IPS-18c (cell line): ENCODE measurements around the gene SLC6A3.
"Not testable (repeated sequence)": the region's sequence is repeated elsewhere in the genome, so short reads cannot be mapped to it uniquely, and the experiment has no call there.

Experiments used
- H3K4me3 ChIP-seq: 2 replicates; pipeline ENCODE4 v1.7.0; 2013; ENCODE audit warnings: low read depth, mild to moderate bottlenecking, low read length, moderate library complexity; ENCODE audit not compliant: insufficient read depth
- H3K9me3 ChIP-seq: one replicate; pipeline ENCODE4 v1.6.1; 2013; ENCODE audit warnings: mild to moderate bottlenecking, low read length, moderate library complexity; ENCODE audit not compliant: control insufficient read depth, insufficient read depth

Gene SLC6A3

DNA sequence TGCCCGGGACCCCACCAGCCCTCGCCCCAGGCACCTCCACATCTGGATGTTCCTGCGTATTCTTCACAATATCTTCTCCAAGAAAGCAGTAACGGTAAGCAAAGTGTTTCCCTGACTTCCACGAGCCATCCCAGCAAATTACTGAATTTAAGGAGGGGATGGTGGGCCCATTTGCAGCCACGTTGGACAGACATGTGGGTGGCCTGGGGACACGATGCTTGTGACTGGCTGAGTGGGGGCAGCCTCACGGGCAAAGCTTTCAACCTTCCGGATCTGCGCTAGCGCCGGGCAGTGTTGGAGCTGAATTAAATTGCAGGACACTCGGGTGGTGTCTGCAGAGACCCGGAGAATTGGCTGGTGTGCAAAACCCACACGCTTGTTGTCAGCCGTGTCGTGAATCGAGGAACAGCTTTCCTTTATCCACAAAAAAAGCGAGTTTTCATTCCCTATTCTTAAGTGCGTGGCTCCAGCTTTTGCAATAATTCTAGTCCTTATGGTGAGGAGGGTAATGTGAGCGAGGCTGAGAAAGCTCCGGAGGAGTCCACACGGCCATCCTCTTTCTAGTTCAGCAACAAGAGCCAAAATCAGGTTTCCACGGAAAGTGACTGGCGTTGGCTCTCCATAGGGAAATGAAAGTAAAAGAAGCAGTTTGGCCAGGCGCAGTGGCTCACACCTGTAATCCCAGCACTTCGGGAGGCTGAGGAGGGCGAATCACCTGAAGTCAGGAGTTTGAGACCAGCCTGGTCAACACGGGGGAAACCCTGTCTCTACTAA, 82.8 kb downstream of the SLC6A3 start:
- Histone ChIP-seq H3K4me3 (no peak overlapping the region), H3K9me3 (no peaks in the 10 kb centered on the region)

DNA sequence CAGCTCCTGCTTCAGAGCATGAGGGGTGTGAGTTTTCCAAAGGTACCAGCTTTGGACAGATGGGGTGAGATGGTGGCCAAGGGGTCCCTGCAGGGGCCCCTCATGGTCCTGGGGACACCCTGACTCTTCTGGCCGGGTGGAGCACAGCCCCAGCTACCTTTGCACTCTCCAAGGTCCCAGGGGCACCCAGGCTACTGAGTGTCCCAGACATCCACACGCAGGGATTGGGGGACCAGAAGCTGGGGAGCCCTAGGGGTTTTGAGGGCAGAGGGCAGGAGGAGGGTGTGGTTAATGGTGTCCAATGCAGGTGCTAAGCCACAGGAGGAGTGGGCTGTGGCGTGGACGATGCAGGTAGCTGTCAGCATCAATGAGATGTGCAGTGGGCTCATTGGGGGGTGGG, 84.4 kb downstream of the SLC6A3 start:
- no peak overlapping the region for H3K4me3 ChIP-seq
- no peaks in the 10 kb centered on the region for H3K9me3 ChIP-seq

GRCh38 chr5:1360367-1360766, 84.9 kb downstream of the SLC6A3 start:
- H3K9me3 ChIP-seq, H3K4me3 ChIP-seq: not testable (repeated sequence)

- no peaks in the 10 kb centered on the region for H3K9me3 ChIP-seq
- H3K4me3 ChIP-seq = no peak overlapping the region
Observed at GRCh38 chr5:1359713-1360112, 85.5 kb downstream of the SLC6A3 start.

GRCh38 chr5:1359031-1359645, 86.1 kb downstream of the SLC6A3 start:
- Histone ChIP-seq H3K9me3 (no peaks in the 10 kb centered on the region), H3K4me3 (no peak overlapping the region)

DNA sequence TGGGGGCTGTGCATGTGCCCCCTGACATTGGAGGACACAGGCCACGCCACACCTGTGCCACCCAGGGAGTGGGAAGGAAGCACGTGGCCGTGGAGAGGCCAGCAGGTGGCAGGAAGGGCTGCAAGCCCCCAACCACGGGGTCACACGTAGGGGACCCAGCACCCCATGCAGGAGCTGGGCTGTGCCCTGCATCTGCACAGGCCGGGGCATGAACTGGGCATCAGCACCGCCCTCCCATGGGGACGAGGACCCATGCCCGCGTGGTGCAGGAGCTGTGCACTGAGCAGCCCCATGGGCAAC, 86.6 kb downstream of the SLC6A3 start:
- Histone ChIP-seq H3K9me3 (no peaks in the 10 kb centered on the region), H3K4me3 (no peak overlapping the region)

DNA sequence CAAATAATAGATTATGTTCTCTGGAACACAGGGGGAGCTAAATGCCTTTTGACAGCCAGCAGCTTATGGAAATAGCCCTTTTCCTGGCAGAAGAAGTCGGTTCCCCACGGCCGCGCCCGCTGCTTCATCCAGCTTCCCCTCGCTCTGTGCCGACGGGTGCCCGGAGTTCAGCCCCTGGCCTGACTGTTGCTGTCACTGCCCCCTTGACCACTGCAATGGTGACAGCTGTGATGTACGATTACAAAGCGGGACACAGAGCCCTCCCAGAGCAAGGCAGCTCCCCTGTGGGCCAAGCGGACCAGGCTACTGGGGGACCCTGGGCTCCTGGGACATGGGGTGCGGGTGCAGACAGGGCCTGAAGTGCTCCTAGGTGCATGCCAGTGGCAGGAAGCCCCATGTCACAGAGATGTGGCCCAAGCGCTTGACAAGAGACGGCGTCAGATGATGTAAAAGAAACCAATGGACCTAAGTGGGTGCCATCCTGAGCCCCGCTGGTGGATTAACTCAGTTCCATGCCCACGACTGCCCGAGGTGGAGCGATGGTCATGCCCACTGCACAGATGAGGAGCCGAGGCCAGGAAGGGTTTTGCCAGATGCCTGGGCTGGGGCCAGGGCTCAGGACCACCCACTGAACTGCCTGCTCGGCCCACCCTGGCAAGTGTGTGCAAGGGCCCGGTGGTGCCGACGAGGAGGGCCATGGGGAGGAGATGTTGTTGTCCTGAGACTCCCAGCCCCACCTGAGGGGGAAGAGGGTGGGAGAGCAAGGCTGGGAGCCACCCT, 87.1 kb downstream of the SLC6A3 start:
- H3K4me3 ChIP-seq = no peak overlapping the region
- H3K9me3 ChIP-seq = no peaks in the 10 kb centered on the region

DNA sequence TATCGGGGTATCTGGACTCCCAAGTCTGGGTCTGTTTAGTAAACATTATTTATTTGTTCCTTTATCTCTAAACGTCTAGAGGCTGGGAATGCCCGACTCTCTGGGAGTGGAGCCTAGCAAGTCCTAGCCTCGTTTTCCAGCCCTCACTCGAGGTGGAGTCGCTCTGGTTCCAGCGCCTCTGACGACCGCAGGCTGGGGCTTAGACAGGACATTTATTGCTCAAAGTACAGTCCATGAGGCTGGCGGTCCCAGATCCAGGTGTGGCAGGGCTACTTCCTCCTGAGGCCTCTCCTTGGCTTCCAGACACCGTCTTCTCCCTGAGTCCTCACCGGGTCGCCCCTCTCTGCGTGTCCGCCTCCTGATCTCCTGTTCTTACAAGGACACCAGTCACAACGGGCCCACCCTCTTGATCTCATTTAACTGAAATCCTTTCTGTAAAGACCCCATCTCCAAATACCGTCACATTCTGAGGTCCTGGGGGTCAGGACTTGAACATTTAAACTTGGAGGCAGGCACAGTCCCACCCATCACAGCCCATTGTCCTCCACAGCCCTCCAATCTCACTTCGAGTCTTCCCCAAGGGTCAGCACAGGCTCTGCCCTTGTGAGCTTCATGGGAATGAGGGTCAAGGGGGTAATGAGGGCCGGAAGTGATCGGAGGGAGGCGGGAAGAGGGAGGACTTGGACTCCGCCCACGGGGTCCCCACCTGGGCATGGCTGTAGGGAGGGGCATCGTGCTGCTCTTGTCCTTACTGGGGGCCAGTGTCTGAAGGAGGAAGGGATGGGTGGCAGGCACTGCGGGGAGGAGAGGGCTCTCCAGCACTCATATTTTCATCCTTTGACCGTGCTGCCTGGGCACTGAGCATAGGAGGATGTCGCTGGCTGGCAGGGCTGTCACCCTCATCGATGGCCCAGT, 88.1 kb downstream of the SLC6A3 start:
- no peaks in the 10 kb centered on the region for H3K9me3 ChIP-seq

DNA sequence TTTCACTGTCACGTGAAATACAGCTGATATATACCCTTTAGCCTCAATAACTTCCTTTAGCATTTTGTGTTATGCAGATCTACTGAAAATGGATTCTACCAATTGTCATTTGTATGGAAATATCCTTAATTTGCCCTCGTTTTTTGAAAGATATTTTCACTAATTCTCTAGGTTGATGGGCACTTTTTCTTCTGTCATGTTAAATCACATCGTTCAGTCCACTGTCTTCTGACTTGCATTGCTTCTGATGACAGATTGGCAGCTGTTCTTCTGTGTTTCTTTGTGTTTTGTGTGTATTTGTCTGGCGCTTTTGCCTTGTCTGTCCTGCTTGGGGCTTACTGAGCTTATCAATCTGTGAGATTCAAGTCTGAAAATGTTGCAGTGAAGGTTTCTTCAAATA, 90.7 kb downstream of the SLC6A3 start:
- Histone ChIP-seq H3K9me3 (no peaks in the 10 kb centered on the region), H3K4me3 (no peak overlapping the region)

More for the DNA sequence above, 88.1 kb downstream of the SLC6A3 start:
- H3K4me3 ChIP-seq = no peak overlapping the region

GRCh38 chr5:1352231-1353219, 92.7 kb downstream of the SLC6A3 start:
- Histone ChIP-seq H3K9me3 (no peaks in the 10 kb centered on the region), H3K4me3 (no peak overlapping the region; the same call in 1 of the 2 replicates)

DNA sequence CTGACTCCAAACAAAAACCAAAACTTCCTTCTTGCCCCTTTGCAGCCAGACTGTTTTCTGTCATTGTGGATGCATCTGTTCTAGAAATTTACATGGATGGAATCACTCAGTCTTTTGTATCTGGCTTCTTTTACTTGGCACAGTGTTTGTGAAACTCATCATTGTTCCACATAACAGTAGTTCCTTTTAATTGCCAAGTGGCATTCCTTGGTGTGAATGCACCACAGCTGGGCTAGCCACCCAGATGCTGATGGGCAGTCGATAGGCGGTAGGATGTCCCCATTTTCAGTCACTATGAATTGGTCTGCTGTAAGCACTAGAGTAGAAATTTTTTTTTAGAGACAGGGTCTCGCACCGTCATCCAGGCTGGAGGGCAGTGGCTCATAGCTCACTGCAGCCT, 94.1 kb downstream of the SLC6A3 start:
- H3K4me3 ChIP-seq = no peak overlapping the region
- H3K9me3 ChIP-seq = peaks cover 2% of the 10 kb centered on the region

DNA sequence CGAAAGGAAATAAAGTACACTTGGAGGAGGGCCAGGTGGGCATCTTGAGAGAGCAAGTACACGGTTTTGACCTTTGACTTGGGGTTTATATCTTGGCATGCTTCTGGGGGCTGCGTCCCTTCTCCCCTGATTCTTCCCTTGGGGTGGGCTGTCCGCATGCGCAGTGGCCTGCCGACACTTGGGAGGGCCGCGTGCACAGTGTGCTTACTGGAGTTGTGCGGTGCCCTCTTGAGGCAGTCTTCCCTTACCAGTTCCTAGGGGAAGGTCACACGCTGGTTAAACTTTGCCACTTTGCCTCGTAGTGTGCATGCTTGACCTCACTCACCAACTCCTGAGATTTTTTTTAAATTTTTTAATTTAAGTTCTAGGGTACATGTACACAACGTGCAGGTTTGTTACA, 96.0 kb downstream of the SLC6A3 start:
- Histone ChIP-seq H3K4me3 (no peak overlapping the region), H3K9me3 (peaks cover 2% of the 10 kb centered on the region)

DNA sequence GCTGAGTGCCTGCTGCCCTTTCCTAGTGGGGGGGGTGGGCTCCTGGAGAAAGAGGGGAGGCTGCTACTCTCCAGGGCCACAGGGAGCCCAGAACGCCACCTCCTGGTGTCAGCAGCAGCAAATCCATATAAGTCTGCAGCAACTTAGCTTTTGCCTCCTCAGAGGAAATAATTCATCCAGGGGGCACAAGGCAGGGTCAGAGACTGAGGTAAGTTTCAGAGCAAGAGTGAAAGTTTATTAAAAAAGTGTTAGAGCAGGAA, 96.3 kb downstream of the SLC6A3 start:
- Histone ChIP-seq H3K4me3 (no peak overlapping the region), H3K9me3 (peaks cover 2% of the 10 kb centered on the region)

DNA sequence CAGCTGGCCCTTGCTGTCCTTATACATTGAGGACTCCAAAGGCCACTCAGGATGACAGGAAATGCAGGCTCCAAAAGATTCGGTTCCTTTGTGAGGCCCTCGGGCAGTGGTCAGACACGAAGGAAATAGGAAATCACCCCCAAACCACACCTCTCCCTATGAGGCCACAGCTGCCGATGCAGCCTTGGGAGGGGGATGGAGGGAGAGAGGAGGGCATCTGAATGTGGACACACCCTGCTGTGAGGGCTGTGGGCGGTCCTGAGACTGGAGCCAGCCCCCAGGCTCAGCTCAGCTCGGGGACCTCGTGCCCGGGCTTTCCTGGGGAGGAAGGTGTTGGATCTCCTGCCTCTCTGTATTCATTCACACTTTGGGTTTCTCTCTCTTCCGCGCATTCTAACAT, 97.7 kb downstream of the SLC6A3 start:
- Histone ChIP-seq H3K4me3 (no peak overlapping the region), H3K9me3 (peaks cover 2% of the 10 kb centered on the region)

- H3K9me3 ChIP-seq = peaks cover 2% of the 10 kb centered on the region
- no peak overlapping the region for H3K4me3 ChIP-seq
Observed at GRCh38 chr5:1346627-1347440, 98.4 kb downstream of the SLC6A3 start.
